GM12878 (cell line): Measurements from ENCODE around the gene CCDC201. TPM values are rescaled to one million over a fixed set of nuclear protein-coding genes. Genes with fewer than 3 reads are reported as not detected.

ENCODE experiments used
- ATAC-seq: fragments of 200-7000 bp; cut with Tn5 transposase; 3 replicates; pipeline ENCODE4 v1.9.1; 2020; ENCODE audit warnings: mild to moderate bottlenecking, moderate library complexity
- BruUV-seq: library from RNA; stranded (reverse); fragments of 400-500 nt; replicated peaks from 2 replicates; lab custom pipeline; 2021; lab: Mats Ljungman, UMichigan
- CTCF ChIA-PET: fragments of 300-600 bp; sonication (Branson Sonifier 250); formaldehyde crosslinking; extraction: SDS; loops from one replicate; lab custom pipeline; 2021; ENCODE audit warnings: inconsistent platforms; lab: Yijun Ruan, JAX
- POLR2A ChIA-PET: fragments of 350-600 bp; formaldehyde crosslinking; extraction: SDS; loops from one replicate; lab custom pipeline; 2021; ENCODE audit warnings: inconsistent platforms; lab: Charles Lee
- RAD21 ChIA-PET: fragments of 300-600 bp; sonication (Branson Sonifier 250); formaldehyde crosslinking; loops from one replicate; lab custom pipeline; 2023; ENCODE audit warnings: antibody characterized with exemption; ENCODE audit not compliant: unreplicated experiment; lab: Charles Lee
- SMC1A ChIA-PET: fragments of 300-600 bp; sonication (Branson Sonifier 250); formaldehyde crosslinking; loops from one replicate; lab custom pipeline; 2023; ENCODE audit not compliant: unreplicated experiment, uncharacterized antibody; lab: Charles Lee
- DNase-seq: peaks from one replicate; pipeline ENCODE4 v3.0.0-alpha.2; 2011; ENCODE audit warnings: low read depth, low spot score
- FAIRE-seq: peaks from 3 replicates; lab custom pipeline; 2011; peaks lifted over from hg19 to GRCh38; lab: Jason Lieb, UNC
- H2AFZ ChIP-seq: 2 replicates; pipeline ENCODE4 v1.6.0; 2011; ENCODE audit warnings: low read depth, low read length, control low read depth; ENCODE audit not compliant: control insufficient read depth
- H3K27ac ChIP-seq: 2 replicates; pipeline ENCODE4 v1.5.1; 2011; ENCODE audit warnings: control low read depth; ENCODE audit not compliant: control insufficient read depth, insufficient read depth
- H3K27me3 ChIP-seq, 2 experiments: replicated peaks in 1 of 2; 2 replicates each; pipeline versions ENCODE4 v1.6.0 to v1.6.1; 2011; ENCODE audit warnings: low read length in 1 of 2; ENCODE audit not compliant: control insufficient read depth in 2 of 2, insufficient read depth in 2 of 2
- H3K36me3 ChIP-seq, 2 experiments: 2 replicates each; pipeline ENCODE4 v1.5.1; 2011; ENCODE audit warnings: low read length in 1 of 2; ENCODE audit not compliant: control insufficient read depth in 2 of 2, insufficient read depth in 2 of 2
- H3K4me1 ChIP-seq: 2 replicates; pipeline ENCODE4 v1.6.1; 2011; ENCODE audit warnings: mild to moderate bottlenecking, low read length, moderate library complexity, mixed read lengths; ENCODE audit not compliant: control insufficient read depth, insufficient read depth
- H3K4me2 ChIP-seq: 2 replicates; pipeline ENCODE4 v1.6.0; 2011; ENCODE audit warnings: control low read depth; ENCODE audit not compliant: control insufficient read depth, insufficient read depth
- H3K4me3 ChIP-seq: fragments of 200-600 bp; sonication (generic); 2 replicates; pipeline ENCODE4 v1.5.1; 2016
- H3K79me2 ChIP-seq: 2 replicates; pipeline ENCODE4 v1.6.0; 2011; ENCODE audit warnings: low read length; ENCODE audit not compliant: control insufficient read depth, insufficient read depth
- H3K9ac ChIP-seq: 2 replicates; pipeline ENCODE4 v1.8.0; 2011; ENCODE audit warnings: low read length, control low read depth, mixed read lengths; ENCODE audit not compliant: control insufficient read depth, insufficient read depth
- H3K9me3 ChIP-seq: replicated peaks from 3 replicates; pipeline ENCODE4 v1.5.1; 2011; ENCODE audit warnings: mild to moderate bottlenecking, low read length; ENCODE audit not compliant: control insufficient read depth, insufficient read depth
- H4K20me1 ChIP-seq: 2 replicates; pipeline ENCODE4 v1.6.0; 2011; ENCODE audit not compliant: control insufficient read depth, insufficient read depth
- POU2F2 ChIP-seq: IDR thresholded peaks from 3 replicates; pipeline ENCODE4 v1.6.1; 2011; ENCODE audit warnings: low read depth, mild to moderate bottlenecking, low read length, borderline replicate concordance
- RBBP5 ChIP-seq: fragments of 200-600 bp; sonication (generic); conservative IDR thresholded peaks from 2 replicates; pipeline ENCODE4 v1.6.1; 2016
- ZNF207 ChIP-seq: fragments of 450-650 bp; IDR thresholded peaks from 2 replicates; pipeline ENCODE4 v1.6.1; 2014; ENCODE audit warnings: antibody characterized with exemption, mild to moderate bottlenecking, borderline replicate concordance
- WGBS: methylation state at CpG from one replicate; pipeline ENCODE4 v1.1.6; 2016; ENCODE audit warnings: low lambda C conversion rate; ENCODE audit not compliant: insufficient replicate concordance, insufficient coverage; ENCODE audit errors: missing lambda C conversion rate; 5-methylcytosine and 5-hydroxymethylcytosine counted together
- in situ Hi-C: fragments of 300-500 bp; cut with MboI; formaldehyde crosslinking; loops from 9 replicates; pipeline ENCODE4 v1.14.3; 2018; ENCODE audit warnings: mixed read lengths
- intact Hi-C: fragments of 100-400 bp; cut with micrococcal nuclease; formaldehyde crosslinking; loops from one replicate; pipeline ENCODE4 v1.14.2; 2022; ENCODE audit not compliant: unreplicated experiment
- polyA plus RNA-seq, 11 experiments: library from polyadenylated mRNA; depleted of rRNA in 4 of 11; unstranded in 6 of 11; stranded (reverse) in 5 of 11; fragments of >200 nt; fragmentation: Nextera tagmentation in 4 of 11; fragmentation: Illumina TruSeq in 1 of 11; extraction: Ambion mirVana in 4 of 11; extraction: Trizol in 1 of 11; gene quantifications; 1 replicate in 1 of 11; 2 replicates in 10 of 11; pipeline versions ENCODE4 v1.2.1 to v1.2.3, GENCODE V29; 2011 to 2016; ENCODE audit warnings: inconsistent platforms in 2 of 11, missing spikeins in 2 of 11, low read depth in 1 of 11
- total RNA-seq, 4 experiments: library from RNA; depleted of rRNA in 3 of 4; stranded (reverse); fragments of >200 nt in 3 of 4; fragmentation: Illumina TruSeq in 1 of 4; extraction: Trizol in 1 of 4; gene quantifications; 2 replicates each; pipeline versions ENCODE4 v1.2.1 to v1.2.3, GENCODE V29; 2013 to 2021

CCDC201 gene
- total and polyA plus RNA-seq, 10 of the 15 experiments (the other 5 are each of a cell fraction or from before 2014, with no cell fraction given): 0.10 TPM; not detected in 9

GRCh38 chr7:45891462-45892402, 18.9 kb upstream of the CCDC201 start:
- Histone ChIP-seq H3K9me3 (no peaks in the 10 kb centered on the region), H3K79me2 (no peaks in the 10 kb centered on the region), H3K9ac (no peak overlapping the region), H3K4me1 (no peaks in the 10 kb centered on the region), H3K36me3 (no peaks in the 10 kb centered on the region), H3K4me3 (no peak overlapping the region), H3K4me2 (no peak overlapping the region), H4K20me1 (0 out of 2 replicates have a peak, but pooled peaks cover 4% of the 10 kb centered on the region), H2AFZ (no peak overlapping the region), H3K27me3 (peaks cover 0 to 14% of the 10 kb centered on the region in 2 experiments), H3K27ac (no peak overlapping the region)
- ChIA-PET SMC1A (interaction anchor here (1.0 to 1.5 kb wide), 3 partner anchors 31 to 1287 kb away, joined by 3 to 8 read pairs (median 3); no protein-coding TSS in a partner anchor), RAD21 (interaction anchor here (1.0 to 1.8 kb wide), 6 partner anchors 26 to 1362 kb away, joined by 3 to 6 read pairs (median 4); no protein-coding TSS in a partner anchor), CTCF (interaction anchor here (0.6 to 2.0 kb wide), 13 partner anchors 9 to 1374 kb away, joined by 3 to 10 read pairs (median 4); no protein-coding TSS in a partner anchor), POLR2A (no interaction called here)
- TF ChIP-seq POU2F2: no peak
- no peak for TF ChIP-seq ZNF207
- TF ChIP-seq RBBP5: no peak
- no TSS peak for BruUV-seq
- DNase-seq: no peak
- intact Hi-C loops (loop anchor here (1.0 to 2.0 kb wide), 3 partner anchors 461 to 1289 kb away; no protein-coding TSS in a partner anchor), in situ Hi-C loops (no loop called here)
- ATAC-seq: no peak
- FAIRE-seq: no peak
- WGBS: 17% methylated on average over 10 of the region's 10 CpGs
